HG03571 (cell line): ENCODE results near the gene ITCH.
"Not testable (repeated sequence)": the region's sequence is repeated elsewhere in the genome, so short reads cannot be mapped to it uniquely, and the experiment has no call there.

Experiments
- ATAC-seq: cut with Tn5 transposase; IDR thresholded peaks from one replicate; pipeline ENCODE4 v1.9.1; 2021; ENCODE audit not compliant: unreplicated experiment

Gene ITCH

DNA sequence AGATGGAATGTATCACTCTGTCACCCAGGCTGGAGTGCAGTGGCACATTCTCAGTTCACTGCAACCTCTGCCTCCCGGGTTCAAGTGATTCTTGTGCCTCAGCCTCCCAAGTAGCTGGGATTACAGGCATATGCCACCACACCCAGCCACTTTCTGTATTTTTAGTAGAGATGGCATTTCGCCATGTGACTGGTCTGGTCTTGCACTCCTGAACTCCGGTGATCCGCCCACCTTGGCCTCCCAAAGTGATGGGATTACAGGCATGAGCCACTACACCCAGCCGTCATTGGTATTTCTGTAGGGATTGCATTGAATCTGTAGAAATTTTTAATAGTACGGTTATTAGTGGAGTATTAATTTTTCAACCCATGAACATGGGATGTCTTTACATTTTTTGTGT is 134.5 kb downstream of the ITCH start:
- not testable (repeated sequence) for ATAC-seq

DNA sequence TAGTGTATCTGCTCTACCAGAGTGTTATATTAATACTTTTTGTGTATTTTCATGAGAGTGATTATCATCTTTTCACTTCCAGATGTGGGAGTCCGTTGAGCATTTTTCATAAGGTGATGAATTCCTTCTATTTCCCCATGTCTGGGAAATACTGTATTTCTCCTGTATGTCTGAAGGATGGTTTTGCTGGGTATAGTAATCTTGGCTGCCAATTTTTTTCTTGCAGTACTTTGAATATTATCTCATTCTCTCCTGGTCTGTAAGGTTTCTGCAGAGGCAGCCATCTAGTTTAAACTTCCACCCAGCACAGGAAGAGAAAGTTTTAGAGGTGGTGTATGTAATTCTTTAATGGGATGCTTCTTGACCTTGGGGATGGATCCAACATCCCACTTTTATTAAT is 137.8 kb downstream of the ITCH start:
- no peak for ATAC-seq

GRCh38 chr20:34506480-34506879 is 143.4 kb downstream of the ITCH start:
- no peak for ATAC-seq

DNA sequence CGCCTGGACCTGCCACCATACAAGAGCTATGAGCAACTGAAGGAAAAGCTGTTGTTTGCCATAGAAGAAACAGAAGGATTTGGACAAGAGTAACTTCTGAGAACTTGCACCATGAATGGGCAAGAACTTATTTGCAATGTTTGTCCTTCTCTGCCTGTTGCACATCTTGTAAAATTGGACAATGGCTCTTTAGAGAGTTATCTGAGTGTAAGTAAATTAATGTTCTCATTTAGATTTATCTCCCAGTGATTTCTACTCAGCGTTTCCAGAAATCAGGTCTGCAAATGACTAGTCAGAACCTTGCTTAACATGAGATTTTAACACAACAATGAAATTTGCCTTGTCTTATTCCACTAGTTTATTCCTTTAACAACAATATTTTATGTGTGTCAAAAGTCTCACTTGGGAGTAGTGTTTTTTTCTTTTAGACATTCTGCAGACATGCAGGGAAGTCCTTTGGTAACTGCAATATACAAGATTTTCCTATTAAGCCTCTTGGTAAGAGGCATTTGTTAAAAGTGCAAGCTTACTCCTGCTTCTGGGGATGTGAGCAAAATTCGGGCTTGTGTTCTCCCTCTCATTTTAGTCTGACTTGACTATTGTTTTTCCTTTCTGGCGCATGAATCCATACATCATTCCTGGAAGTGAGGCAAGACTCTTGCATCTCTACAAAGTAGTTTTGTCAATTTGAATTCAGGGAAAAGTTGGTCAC is 144.8 kb downstream of the ITCH start:
- ATAC-seq = no peak

DNA sequence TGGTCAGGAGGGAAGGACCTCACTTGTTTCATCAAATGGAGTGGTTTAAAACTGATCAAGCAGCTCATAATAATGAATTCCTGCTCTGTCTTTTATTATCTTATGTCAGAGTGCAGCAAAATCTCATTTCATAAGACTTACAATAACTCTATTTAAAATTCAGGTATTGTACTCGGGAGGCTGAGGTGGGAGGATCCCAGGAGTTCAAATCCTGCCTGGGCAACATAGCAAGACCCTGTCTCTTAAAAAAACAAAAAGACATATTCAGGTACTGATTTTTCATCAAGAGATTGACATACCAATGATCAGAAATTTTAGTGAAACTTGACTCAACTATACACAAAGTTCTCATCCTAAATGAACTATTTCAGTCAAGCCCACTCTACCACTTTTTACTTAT is 147.5 kb downstream of the ITCH start:
- ATAC-seq = no peak

DNA sequence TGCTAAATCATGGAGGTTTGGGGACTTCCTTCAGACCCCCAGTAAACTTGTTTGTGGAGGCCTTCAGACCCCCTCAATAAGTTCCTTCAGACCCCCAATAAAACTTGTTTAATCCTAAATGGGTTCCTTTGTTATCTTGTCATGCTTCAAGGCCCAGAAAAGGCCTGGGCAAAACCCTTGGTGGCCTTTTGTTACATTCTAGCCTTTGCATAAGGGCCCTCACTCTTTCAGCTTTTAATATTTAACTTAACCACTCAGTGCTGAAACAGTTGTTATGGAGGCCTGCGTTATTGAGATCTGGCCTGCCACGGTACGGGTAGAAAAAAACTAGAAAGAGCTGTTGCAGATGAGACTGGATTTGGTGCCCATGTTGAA is 148.8 kb downstream of the ITCH start:
- no peak for ATAC-seq

DNA sequence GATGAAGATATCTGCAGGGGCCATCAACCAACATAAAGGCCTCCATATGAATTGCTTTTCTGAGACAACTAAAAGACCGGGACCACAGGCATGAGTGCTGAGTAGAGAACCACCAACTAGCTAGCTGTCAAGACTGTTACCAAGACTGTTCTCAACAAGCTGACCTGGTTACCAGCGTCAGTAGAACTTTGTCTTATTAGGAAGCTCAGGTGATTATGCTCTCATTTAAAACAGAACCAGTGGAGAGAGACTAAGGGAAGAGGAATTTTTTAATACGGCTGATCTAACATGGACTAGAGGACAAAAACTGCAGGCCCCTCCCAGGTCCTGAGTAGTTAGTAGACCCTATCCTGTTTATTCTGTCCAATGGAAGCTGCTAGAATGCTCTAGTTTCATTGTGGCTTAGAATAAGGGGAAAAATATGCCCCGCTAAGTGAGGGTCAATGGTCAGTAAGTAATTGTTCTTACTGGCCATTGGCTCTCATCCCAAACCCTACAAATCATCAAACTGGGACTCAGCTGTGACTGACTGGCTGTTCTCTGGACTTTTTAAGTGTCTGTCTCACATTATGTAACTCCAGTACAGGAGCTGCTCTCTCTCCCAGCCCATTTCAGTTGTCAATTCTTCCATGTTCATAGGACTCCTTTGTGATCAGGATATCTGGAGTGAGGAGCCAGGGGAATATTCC is 149.3 kb downstream of the ITCH start:
- no peak for ATAC-seq

- no peak for ATAC-seq
Observed at GRCh38 chr20:34512955-34513419, 149.9 kb downstream of the ITCH start.

DNA sequence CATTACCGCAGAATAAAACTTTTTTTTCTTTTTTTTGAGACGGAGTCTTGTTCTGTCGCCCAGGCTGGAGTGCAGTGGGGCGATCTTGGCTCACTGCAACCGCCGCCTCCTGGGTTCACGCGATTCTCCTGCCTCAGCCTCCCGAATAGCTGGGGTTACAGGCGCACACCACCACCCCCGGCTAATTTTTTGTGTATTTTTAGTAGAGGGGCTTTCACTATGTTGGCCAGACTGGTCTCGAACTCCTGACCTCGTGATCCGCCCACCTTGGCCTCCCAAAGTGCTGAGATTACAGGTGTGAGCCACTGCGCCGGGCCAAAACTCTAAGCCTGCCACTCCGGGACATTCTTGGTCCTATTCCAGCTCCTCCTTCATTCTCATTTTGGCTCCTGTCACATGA is 151.0 kb downstream of the ITCH start:
- not testable (repeated sequence) for ATAC-seq

DNA sequence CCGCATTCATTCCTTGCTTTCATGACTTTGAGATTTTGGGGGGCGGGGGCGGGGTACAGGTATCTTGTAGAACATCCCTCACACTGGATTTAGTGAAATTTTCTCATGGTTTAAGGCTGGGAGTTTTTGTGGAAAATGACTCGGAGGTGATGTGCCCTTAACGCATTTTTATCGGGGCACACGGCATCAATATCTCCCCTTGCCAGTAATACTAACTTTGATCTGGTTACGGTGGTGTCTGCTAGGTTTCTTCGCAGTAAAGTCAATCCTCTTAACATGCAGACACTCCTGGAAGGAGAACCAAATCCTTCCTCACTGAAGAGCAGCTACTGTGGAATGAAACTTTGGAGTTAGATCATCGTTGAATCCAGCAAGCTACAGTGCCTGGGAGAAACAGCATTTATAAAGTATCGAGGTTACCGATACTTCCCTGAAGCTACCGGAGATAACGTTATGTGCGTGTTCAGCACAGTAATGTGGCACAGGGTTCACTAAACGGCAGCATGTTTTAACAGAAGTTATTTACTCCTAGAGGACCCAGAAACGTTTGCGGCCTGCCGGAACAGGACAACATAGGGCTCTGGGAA is 151.9 kb downstream of the ITCH start:
- no peak for ATAC-seq

GRCh38 chr20:34515484-34516246 is 152.6 kb downstream of the ITCH start:
- peak; percentile 39 for ATAC-seq

GRCh38 chr20:34516247-34517113 is 153.4 kb downstream of the ITCH start, which contains the start of gene DYNLRB1:
Gene DYNLRB1, plus strand, starts transcription at chr20:34516422. Its CDS starts 37 bp downstream, at chr20:34516459.
- peak; percentile 59 for ATAC-seq

GRCh38 chr20:34517114-34517505 is 154.0 kb downstream of the ITCH start:
- ATAC-seq = no peak

GRCh38 chr20:34518863-34519262 is 155.8 kb downstream of the ITCH start:
- not testable (repeated sequence) for ATAC-seq

DNA sequence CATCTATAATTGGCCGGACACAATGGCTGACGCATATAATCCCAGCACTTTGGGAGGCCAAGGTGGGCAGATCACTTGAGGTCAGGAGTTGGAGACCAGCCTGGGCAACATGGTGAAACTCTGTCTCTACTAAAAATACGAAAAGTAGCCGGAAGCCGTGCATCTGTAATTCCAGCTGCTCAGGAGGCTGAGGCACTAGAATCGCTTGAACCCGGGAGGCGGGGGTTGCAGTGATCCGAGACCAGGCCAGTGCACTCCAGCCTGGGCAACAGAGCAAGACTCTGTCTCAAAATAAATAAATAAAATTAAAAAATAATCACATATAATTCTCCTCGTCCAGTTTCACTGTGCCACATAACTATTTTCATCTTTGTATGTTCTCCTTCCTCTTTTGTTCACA is 156.8 kb downstream of the ITCH start:
- not testable (repeated sequence) for ATAC-seq

GRCh38 chr20:34522969-34523871 is 160.1 kb downstream of the ITCH start:
- no peak for ATAC-seq

- no peak for ATAC-seq
Observed at GRCh38 chr20:34524426-34524825, 161.4 kb downstream of the ITCH start.

- ATAC-seq = no peak
Observed at GRCh38 chr20:34525342-34525708, 162.3 kb downstream of the ITCH start.

- no peak for ATAC-seq
Observed at GRCh38 chr20:34525709-34526416, 162.8 kb downstream of the ITCH start.
